ENCODE results near the gene STAB1.

The STAB1 gene

DNA sequence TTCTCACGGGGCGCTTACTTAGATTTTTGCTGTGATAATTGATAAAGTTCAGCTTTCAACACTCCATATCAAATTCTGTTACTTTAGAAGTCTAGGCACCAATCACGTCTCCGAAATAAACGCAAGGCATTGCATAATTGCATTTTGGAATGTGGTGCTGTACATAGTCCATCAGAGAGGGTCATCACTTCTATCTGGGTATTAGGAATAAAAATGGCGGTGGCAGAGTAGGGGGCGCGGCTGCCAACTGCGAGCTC lies 40.9 kb downstream of the STAB1 start:
- no peak for DNase-seq

DNA sequence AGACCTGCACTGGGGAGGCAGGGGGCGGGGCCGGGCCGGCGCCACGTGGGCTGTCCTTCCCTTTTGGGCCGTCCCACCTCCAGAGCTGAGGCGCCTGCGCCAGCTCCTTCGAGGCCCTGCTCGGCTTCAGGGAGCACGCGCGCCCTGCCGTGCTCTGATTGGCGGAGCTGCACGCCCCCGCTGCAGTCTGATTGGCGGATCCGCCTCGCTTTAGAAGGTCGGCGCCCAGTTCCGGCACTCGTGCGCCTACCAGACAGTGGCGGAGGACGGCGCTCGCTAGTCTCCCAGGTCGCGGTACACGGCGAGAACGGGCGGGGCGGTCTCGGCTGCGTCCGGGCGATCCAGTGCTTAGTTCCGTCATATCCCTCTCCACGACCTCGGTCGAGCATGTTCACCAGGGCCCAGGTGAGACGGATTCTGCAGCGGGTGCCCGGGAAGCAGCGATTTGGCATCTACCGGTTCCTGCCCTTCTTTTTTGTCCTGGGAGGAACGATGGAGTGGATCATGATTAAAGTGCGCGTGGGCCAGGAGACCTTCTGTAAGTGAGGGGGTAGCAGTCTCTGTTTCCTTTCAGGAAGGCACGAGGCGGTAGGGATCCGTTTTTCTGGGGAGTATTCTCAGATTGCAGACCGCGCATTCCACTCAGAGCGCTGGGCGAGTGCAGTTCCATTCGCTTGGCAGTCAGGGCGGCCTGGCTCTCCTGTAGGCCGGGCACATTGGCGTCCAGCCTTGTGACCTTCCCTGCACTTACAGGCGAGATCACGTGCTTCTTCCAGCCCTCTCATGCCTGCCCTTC lies 41.4 kb downstream of the STAB1 start, which contains the start of gene UQCC5:
Gene UQCC5, plus strand, starts transcription at position 237 of the 796 bp plus-strand sequence. Its CDS starts 151 bp downstream, at position 388.
- DNase-seq: peak; percentile 90

DNA sequence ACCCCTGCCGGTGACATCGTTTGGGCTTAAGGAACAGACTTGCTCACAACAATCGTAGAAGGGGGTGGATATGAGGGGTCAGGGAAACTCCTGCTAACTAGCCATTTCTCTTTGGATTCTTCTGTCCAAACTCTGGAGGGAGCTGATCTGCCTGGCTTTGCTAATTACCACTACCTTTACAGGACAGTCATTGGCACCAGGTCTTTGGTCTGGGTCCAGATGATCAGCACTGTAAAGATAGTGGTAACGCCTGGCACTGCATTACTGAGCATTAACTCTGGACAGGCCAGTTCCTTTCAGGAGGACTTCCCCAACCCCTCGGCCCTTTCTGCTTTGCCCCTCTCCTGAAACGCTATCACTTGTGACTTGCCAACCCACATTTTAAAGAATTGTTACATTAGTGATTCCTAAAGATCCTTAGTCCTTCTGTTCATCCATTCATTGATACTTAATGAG lies 42.1 kb downstream of the STAB1 start:
- DNase-seq: no peak

DNA sequence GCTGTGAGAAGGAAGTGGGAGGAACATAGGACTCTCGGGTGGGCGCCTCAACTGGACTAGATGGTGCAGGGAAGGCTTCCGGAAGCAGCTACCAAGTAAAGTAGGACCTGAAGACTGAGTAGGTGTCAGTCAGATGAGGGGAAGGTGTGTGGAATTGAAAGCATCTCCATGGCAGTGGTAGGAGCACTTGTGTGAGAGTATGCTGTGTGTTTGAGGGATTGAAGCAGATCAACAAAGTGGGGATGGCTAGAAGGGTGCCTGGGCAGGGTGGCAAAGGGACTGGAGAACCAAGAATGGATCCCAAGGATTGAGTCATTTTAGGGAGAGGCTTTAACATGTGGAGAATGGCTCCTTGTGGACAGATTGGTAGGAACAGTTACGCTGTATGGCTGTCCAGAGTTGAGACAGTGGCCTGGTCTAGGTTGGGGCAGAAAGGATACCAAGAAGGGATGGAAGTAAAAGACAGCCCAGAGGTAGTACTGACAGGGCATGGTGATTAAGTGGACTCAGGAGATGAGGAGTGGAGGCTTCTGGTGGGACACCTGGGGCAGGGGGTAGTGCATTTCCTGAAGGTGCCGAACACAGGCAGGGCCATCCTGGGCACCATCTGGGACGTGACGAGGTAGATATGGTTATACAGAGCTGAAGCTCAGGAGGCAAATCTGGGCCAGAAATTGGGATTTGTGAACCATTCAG lies 42.7 kb downstream of the STAB1 start:
- no peak for DNase-seq

DNA sequence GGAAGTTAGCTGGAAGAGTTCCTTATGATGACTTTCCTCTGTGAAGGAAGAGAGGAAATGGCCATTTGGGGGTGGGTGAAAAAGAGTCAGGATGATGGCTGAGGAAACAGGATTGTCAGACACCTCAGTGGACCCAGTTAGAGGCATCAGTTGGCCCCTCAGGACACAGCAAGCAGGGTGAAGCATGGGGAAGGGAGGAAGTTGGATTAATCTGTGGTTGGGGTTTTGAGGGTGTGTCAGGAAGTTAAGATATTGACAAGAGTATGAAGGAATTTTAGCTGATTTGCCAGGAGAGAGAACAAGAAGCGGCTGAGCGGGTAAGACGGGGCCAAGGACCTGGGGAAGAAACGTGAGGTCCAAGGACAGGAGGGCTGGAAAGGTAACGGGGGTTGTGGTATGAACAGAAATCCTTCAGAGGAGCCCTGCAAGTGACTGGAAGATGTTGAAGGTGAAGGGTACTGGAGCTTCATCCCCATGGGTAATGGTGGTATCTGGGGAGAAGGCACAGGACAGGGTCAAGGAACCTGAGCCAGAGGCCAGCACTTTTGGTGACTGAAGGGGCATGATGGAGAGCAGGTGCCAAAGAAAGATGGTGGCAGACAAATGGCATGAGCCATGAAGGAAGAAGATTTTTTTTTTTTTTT lies 44.0 kb downstream of the STAB1 start:
- no peak for DNase-seq

DNA sequence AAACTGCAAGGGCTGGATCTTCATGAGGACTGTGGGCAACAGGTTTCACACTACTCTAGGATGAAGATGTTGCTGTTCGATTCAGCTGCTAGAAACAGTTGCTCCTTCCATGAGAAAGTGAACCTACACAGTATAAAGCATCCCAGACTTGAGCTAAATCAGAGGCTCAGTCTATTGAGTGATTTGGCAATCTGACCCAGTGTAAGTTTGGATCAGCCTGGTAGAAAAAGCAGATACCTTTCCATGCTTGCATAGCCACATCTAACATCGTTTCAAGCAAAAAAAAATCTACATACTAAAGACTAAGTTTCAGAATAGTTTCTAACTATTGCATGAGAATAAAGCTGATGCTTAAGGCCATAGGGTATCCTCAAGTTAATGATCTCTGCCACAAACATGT lies 45.9 kb downstream of the STAB1 start:
- no peak for DNase-seq

DNA sequence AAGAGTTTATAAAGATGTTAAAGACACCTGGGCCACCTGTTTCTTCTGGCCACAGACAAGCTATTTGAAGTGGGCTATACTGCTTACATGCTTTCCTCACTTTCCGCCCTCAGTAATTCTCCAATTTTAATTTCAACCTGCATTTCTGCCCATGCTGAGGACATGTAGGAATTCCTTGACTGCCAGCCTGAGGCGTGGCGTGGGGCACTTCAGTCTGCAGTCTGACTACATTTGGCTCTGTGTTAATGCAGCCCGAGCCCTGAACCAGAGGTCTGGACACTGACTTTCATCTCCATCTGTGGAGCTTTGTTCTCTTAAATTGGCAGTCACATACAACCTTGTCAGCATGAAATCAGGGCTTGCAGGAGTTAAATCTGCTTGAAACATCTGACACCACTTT lies 49.8 kb downstream of the STAB1 start:
- no peak for DNase-seq

DNA sequence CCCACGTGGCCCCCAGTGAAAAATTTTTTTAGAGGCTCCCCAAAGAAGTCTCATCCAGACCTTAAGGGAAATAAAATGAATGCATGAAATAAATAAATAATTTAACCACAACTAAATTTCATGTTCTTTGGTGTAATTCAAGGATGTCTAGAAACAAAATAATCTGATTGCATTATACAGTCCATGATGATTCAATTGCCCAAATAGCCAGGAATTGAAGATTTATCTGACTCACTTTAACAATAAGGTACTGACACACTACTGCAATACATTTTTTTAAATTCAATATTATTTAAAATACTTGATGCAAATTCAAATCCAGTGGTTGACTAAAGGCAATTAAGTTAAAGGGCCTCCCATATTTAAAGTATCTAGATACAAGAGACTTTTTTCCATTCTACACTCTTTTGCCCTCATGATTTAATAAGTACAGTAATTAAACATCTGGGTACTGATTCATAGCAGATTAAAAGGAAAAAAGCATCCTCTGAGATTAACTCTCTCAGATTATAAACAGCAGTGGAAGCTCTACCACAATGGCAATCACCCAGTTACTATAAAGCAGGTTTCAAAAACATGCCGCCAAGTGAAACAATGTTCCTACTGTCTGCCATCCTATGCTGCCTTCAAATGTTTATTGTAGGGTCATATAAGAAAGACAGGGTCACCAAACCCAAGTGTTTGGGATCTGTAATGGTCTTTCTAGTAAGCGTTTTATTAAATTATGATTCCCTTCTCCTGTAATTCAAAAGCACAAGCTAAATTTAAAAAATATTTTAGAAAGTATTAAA lies 51.2 kb downstream of the STAB1 start:
- DNase-seq: no peak

DNA sequence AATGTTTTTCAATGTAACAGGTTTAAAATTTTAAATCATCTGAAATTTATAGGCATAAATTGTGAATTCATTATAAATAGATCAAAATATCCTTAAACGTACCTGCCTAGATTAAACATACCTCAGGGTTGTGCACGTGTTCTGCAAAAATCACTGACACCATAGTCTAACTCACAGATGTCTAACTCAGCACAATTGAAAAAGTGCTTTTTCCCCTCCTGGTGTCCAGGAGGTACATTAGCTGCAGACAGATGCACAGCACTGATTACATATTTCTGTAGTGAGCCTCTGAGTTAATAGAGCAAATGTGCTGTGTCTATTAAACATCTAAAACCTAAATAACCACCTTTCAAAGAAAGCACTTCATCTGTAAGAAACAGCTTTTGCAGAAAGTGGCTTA lies 52.0 kb downstream of the STAB1 start:
- no peak for DNase-seq

DNA sequence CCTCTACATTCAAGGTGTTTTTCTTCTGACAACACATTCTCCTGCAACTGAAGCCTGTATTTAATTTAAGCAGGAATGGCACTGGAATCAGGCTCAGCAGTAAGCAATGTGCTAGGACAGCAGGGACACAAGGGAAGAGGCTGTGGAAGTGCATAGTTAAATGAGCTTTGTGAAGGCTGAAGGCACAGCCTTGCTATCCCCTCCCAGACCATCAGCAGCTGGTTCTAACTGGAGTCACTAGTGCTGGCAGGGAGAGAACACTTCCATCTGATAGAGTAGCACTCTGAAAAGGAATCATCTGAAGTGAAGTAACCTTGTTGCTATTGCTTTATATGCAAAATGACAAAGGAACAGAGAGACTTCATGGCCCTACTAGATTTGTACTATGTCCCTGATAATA lies 56.0 kb downstream of the STAB1 start:
- DNase-seq: no peak

DNA sequence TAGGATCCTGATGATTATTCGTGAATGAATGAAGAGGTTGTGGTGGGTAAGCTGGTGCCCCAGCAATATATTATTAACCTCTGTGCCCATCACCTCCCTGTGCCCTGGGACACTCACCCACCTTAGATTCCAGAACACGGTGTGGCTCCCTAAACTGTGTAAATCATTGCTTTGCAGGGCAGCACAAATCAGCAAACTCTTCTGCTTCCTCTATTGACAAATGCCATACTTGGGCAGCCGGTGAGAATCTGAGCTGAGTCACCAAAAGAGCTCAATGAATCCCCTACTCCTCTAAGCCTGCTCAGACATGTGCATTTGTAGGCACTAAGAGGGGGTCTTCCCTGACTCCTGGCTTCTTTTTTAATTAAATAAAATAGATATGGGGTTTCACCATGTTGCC lies 57.0 kb downstream of the STAB1 start:
- no peak for DNase-seq

DNA sequence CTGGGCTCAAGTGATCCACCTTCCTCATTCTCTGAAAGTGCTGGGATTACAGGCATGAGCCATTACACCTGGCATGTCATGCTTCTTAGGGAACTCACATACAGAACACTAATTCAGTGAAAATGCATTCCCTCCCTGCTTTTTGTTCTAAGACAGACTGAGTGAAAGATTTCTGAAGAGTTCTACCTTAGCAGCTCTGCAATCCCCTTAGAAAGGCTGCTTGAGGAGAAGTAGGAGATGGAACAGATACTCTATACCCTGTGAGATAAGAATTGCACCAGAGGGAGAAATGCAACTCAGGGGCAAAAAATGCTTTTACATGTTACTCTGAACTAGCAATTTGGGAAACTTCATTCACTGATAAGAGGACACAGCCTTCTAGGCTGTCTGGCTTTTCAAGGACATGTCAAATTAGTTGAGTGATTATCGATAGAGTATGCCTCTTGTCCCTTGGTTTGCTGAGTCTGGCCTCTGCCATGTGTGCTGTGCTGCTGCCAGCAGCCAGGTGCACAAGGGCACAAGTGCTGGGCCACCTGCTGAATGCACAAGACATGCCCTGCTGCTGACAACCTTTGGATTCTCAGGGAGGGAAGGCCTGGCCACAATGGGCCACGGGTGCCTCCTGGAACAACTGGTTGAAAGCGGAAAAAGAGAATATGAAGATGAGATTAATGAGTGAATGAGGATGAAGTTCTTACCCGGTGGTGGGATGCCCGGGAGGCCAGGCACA lies 59.1 kb downstream of the STAB1 start:
- DNase-seq: no peak

DNA sequence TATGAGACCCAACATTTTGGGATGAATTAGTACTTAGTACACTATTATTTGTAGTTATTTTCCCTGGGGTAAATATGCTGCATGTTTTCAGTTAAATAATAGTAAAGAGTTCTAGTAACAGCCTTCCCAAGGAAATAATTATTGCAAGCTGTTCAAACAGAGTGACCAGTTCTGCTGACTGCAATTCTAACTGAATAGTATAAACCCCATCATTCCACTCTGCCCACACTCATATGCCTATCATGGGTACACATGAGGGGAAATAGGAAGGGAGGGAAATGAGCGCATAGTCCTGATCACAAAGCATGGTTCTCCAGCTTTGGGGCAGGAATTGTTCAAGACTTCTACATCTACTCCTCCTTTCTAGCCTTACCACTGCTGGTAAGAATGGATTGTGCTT lies 59.9 kb downstream of the STAB1 start:
- no peak for DNase-seq

DNA sequence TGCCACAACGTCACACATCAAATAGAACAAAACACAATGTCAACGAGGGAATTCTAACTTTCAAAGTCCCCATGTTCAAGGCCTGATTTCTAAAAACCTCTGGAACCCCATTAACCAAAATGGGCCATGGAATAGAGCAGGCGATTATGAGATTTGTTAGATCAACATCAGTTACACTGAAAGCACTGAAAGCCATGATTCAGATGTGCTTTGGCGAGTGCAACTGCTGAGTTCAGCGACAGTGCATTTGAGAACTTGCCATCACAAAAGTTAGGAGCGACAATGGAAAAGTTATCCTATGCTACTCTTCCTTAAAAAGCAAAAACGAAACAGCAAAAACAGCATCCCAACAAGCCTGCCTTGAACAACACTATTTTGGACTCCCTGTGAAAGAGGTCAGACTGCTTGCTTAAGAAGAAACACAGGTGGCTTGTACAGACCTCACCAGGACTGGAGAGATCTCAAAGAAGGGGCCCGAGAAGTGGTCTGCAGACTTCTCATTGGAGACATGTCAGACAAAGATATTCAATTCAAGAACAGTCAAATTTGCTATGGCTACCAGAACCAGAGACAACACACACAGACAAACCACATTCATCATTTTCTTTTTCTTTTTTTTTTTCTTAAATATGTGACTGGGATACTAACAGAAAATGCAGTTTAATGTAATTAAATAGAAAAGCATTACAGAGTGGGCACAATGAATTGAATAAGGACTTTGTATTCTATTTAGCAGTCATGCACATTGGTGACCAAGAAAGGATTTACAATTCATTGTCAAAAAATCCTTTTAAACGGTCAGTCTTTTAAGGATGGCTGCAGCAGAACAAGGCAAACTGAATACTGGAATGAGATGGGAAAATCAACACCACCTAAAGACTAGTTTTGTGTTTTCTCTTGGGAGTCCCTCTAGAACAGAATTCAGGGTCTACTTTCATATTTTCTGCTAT lies 62.1 kb downstream of the STAB1 start:
- DNase-seq: no peak

DNA sequence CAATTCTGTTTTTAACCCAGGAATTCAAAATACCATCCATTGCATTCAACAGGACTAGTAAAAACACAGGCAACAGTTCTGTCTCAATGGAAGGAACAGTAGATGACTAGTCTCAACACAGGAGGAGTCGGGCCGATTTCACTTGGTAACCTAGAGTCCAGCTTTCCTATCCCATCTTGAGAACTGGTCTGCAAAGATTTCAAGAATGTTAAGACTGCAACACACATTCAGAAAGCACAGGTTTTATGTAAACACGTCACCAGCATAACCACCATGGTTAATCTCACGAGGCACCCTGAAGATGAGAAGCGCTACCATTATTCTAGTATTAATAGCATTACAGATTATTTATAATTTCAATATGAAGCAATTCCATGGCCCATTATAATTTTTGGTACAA lies 63.3 kb downstream of the STAB1 start:
- no peak for DNase-seq

DNA sequence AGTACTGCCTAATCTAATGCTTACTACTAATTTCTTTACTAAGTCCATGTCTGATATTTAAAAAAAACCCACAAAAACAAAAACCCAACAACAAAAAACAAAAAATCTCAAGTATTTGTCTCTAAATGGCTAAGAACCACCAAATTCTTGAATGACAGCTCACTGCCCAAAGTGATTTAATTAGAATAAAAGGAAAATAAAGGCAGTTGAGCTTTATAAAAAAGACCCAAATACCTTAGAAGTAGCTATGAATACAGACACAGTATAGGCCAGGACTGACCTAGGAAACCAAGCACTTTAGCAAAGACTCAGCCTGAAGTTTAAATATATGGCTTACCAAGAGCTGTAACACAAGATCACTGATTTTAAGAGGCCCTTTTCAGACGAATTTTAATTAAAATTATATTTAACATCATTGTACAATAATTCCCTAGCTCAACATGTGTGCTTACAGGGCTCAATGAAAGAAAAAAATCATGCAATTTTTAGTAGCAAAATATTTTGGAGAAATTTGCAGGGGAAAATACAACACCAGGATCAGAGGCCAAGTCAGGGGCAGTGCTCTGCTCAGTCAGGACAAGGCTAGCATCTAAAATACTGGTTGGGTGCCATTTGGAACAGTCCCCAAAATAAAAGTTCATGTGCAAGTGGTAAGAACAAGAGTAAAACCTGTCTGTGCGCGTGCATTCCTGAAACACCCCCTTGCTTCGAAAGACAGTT lies 66.0 kb downstream of the STAB1 start:
- no peak for DNase-seq

DNA sequence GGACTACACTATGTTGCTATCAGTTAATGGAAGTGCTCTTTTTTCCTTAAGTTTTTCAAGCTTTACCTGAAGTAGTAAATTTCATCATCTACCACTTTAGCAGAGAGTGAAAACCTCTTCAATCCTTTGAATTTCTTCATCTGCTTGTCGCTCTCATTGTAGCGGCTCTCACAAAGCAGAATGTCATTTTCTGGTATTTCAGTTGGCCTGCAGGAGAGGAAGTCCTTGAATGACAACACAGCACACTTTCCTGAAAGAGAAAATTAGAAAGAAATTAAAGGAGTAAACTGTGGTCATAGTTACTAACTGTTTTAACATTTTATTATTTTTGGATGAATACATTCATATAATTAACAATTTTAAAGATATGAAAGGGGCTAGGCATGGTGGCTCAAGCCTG lies 68.8 kb downstream of the STAB1 start:
- no peak for DNase-seq

DNA sequence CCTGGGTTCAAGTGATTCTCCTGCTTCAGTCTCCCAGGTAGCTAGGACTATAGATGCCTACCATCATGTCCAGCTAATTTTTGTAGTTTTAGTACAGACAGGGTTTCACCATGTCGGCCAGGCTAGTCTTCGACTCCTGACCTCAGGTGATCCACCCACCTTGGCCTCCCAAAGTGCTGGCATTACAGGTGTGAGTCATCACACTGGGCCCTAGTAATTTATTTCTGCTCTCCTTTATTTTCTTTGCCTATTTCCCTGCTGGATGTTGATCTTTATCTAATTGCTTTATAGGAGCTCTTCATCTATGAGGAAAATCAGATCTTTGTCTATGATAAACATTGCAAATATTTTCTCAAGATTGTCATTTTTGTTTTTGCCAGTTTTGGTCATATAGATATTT lies 72.9 kb downstream of the STAB1 start:
- DNase-seq: no peak

DNA sequence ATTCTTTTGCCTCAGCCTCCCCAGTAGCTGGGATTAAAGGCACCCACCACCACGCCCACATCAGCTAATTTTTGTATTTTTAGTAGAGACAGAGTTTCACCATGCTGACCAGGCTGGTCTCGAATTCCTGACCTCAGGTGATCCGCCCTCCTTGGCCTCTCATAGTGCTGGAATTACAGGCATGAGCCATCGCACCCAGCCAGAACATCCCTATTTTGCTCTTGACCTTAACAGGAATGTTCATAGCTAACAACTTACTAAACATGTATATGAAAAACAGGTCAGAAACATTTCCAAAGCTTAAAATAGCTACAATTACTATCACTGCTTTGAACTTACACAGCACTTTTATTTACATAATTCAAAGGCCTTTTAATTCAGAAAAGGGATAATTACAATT lies 74.9 kb downstream of the STAB1 start:
- DNase-seq: no peak

DNA sequence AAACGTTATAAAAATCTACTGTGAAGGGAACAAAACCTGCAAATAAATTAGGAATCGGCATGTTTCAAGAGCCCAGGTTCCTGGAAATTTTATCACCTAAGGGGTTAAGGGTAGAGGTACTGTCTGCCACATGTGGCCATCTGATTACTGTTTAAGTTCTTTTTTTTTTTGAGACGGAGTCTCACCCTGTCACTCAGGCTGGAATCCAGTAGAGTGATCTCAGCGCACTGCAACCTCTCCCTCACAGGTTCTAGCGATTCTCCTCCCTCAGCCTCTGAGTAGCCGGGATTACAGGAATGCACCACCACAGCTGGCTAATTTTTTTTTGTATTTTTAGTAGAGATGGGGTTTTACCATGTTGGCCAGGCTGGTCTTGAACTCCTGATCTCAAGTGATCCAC lies 77.1 kb downstream of the STAB1 start:
- no peak for DNase-seq
